GM19240 (cell line): Measurements from ENCODE around the gene NOSIP.
A peak's percentile ranks its signal among the peaks of the same experiment; 100 is the strongest.

Experiments
- DNase-seq: peaks from one replicate; pipeline ENCODE4 v3.0.0; 2011; ENCODE audit warnings: low spot score; ENCODE audit not compliant: insufficient read length

The NOSIP gene

DNA sequence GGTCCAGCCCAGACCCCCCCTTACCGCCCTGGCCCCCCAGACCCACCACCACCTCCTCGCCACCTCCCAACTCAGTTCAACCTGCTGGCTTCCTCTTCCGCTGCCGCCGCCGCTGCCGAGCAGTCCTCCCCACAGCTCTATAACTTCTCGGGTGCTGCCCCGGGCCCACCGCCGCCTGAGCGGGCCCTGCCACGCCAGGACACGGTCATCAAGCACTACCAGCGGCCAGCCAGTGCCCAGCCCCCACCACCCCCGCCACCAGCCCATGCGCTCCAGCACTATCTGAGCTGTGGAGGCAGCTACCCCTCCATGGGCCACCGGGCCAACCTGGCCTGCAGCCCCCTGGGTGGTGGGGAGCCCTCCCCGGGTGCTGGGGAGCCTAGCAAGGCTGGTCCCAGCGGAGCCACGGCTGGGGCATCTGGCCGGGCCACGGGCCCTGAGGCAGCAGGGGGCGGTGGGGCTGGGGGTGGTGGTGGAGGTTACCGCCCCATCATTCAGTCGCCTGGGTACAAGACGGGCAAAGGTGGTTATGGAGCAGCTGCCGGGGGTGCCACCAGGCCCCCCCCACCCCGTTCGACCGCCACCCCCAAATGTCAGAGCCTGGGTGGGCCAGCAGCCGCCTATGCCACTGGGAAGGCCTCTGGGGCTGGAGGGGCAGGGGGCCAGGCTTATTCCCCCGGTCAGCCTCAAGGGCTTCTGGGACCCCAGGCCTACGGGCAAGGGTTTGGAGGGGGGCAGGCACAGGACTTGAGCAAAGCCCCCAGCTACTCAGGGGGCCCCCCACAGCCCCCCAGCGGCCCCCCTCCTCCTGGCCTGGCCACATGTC, 14.8 kb upstream of the NOSIP start:
- DNase-seq: no peak

DNA sequence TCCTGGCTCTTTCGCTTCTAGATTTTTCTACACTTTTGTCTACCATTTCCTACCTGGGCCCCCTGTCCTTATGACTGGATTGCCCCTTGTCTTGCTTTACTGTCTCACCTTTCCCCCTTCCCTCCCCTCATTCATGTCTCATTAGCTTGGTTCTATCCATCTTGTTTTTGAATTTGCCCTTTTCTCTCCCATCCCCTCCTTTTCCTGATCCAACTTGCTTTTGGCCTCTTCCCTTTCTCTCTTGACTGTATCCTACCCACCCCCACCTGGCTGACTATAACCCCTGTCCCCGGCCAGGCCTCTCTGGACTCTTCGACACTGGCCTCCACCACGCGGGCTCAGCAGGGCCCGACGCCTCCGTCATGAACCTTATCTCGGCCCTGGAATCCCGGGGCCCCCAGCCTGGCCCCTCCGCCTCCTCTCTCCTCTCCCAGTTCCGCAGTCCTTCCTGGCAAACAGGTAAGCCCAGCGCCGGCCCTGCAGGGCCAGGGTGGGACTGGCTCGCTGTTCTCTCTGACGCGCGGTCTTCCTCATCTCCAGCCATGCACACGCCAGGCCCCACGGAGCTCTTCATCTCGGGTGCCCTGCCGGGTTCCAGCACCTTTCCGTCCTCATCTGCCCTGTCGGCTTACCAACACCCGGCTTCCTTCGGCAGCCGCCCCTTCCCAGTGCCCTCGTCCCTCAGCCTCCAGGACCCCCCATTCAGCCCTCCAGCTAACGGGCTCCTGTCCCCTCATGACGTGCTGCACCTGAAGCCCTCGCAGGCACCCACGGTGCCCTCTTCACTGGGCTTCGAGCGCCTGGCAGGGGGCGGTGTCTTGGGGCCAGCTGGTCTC, 14.0 kb upstream of the NOSIP start:
- no peak for DNase-seq

GRCh38 chr19:49593233-49594113, 13.1 kb upstream of the NOSIP start:
- DNase-seq: peak; percentile 100

DNA sequence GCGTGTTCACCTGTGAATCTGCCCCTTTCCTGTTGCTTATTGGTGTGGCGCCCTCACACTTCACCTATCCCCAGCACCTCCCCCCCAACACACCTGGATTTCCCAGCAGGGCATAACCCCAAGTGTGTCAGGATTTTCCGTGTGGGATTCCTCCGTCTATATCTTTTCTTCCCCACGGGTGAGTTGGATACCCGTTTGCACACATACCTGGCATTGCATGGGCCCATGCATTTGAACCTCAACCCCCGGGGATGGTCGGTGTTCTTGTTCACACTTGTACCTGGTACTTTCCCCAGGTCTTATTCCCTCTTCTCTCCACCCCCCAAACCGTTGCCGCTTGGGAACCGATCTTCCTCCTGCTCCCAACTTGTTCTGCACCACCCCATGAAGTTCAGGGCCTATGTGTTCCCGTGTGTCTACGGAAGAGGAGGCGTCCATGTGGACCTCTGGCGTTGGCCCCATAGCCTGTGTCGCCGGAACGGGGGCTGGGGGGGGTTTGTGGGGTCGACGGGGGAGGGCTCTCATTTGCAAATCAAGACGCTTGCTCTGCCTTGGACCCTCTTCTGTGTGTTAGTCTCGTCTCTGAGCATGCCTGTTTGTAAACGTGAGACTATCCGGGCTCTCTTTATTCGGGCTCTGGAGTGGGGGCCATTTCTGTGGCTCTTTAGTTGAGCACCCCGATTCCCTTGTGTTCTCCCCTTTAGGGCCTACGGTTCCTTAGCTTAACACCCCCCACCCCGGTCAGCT, 12.3 kb upstream of the NOSIP start:
- DNase-seq: no peak

GRCh38 chr19:49591731-49592485, 11.6 kb upstream of the NOSIP start:
- DNase-seq: no peak

DNA sequence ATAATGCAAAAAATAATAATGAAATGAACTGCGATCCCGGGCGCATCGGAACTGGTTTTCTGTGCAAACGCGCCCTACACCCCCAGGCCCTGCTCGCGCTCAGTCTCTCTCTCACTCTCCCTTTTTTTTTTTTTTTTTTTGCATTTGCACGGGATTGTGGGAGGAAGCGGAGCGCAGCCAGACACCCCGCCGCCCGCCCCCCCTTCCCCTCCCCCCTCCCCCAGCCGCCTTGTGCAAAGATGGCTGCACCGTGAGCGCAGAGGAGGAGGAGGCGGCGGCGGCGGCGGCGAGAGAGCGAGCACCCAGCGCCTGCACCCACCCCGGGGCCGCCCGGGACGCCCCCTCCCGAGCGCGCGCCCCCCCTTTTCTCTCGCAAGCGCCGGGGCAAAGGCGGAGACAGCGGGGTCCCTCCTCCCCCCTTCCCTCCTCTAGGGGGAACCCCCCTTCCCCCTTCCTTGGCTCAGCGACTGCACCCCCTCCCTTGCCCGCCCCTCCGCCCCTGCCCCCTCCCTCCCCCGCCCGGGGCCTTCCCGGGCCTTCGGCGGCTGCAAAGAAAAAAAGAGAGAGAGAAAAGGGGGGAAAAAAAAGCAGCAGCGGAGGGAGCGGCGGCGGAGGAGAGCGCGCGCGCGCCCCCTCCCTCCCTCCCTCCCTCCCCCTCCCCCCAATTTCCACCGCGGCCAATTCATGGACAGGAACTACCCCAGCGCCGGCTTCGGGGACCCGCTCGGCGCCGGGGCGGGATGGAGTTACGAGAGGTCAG, 10.8 kb upstream of the NOSIP start, which contains the start of gene PRR12:
Gene PRR12 (plus strand): TSS at position 212 of the 760 bp plus-strand sequence. CDS start 473 bp downstream, at position 685.
- DNase-seq: no peak

DNA sequence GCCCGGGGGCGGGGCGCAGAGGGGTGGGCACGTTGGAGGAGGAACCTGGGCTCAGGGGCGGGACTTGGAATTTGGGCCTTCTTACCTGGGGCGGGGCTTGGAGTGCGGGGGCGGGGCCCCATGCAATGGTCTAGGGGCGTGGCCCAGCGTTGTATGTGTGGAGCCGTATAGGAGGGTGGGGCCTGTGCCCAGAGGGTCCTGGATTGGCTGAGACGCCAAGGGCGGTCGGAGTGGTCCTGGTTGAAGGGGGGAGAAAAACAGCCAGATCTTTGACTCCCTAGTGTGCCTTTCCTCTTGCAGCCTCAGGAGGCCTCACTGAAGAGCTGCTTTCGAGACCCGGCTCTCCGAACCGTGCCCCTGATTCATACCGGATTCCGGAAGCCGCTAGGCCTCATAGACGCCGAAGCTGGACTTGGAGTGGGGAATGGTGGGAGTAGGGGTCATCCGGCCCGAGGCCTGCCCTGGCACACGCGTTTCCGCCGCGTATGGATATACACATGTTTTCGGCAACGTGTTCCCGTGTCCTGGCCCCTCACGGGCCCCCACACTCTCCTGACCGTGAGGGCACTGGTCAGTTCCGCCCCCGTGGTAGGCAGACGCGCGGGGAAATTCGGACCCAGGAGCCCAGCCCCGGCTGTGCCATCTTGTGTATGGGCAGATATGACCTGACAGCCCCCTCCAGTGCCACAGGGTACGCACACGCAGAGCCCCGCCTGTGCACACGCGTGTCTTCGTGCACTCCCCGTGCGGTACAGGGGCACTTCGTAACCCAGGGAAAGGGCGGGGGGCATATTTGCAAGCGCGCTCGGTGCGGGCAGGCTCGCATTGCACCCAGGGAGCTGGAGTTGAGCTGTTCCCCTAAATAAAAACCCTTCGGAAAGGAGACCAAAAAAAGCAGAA, 10.0 kb upstream of the NOSIP start:
- DNase-seq: peak; percentile 71

DNA sequence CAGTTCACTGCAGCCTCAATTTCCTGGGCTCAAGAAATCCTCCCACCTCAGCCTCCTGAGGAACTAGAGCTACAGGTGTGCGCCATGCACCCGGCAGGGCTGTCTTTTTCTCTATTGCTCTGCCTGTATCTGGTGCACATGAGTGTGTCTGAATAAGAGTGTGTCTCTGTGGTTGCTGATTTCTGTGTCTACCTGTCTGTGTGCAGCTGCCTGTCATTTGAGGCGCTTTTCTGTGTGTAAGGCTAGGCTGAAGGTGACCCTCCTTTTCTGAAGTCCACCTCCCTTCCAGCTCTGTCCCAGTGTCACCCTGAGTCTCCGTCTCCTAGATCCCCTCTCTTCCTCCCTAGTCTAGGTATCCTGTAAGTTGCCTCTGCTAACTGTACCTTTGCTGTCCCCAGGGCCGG, 9.1 kb upstream of the NOSIP start:
- no peak for DNase-seq

DNA sequence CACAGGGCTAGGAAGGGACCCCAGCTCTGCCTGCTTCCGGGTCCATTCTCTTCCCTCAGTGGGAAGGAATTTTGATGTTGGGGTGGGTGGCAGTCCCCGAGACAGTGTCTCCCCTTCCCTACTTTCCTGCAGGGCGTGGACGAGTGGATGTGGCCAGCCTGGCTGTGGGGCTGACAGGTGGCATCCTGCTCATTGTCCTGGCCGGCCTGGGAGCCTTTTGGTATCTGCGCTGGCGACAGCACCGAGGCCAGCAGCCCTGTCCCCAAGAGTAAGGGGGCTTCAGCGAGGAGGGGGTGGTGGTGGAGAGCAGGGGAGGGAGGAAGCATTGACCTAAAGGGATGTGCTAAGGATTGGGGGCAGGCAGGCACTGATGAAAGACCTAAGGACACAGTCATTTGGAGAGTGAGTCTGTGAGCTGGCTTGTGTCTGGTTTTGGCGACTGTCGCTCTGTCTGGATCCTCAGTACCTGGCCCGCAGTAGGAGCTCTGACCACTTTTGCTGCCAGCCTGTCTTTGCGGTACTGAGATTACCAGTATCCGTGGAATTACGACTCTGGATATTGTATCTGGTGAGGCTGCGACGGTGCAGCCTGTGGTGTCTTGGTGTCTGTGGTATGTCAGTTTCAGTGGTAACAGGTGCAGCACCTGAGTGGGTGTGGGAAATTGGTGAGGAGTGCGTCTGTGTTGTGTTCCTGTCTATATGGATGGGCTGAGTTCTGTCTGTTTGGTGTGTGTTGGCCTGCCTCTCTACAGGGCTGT, 8.2 kb upstream of the NOSIP start:
- DNase-seq: no peak

- no peak for DNase-seq
These were observed 6.9 kb upstream of the NOSIP start for GRCh38 chr19:49587227-49587626.

GRCh38 chr19:49585023-49585422, 4.7 kb upstream of the NOSIP start:
- no peak for DNase-seq

DNA sequence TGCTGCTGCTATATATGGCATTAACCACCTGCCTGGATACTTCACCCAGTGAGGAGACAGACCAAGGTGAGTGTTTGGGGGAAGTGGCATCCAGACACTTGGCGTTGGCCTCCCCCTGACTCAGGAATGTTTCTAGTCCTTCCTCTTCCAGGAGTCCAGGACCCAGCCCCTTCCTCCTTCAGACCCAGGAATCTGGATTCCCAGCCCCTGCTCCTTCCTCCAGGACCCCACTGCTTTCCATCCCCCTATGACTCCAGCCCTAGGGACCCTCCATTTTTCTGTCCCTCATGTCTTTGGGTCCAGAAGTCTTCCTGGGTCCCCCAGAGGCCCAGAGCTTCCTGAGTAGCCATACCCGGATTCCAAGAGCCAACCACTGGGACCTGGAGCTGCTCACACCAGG, 2.9 kb upstream of the NOSIP start:
- DNase-seq: no peak

- DNase-seq: no peak
These were observed 702 bp upstream of the NOSIP start, which contains the start of gene PRRG2 for GRCh38 chr19:49581007-49581508. Gene PRRG2 (plus strand): TSS chr19:49581316. CDS start chr19:49583220, 1,904 bp downstream.

GRCh38 chr19:49579947-49580263, 451 bp downstream of the NOSIP start:
- no peak for DNase-seq

- no peak for DNase-seq
These were observed 1.2 kb downstream of the NOSIP start for GRCh38 chr19:49579193-49579592.

DNA sequence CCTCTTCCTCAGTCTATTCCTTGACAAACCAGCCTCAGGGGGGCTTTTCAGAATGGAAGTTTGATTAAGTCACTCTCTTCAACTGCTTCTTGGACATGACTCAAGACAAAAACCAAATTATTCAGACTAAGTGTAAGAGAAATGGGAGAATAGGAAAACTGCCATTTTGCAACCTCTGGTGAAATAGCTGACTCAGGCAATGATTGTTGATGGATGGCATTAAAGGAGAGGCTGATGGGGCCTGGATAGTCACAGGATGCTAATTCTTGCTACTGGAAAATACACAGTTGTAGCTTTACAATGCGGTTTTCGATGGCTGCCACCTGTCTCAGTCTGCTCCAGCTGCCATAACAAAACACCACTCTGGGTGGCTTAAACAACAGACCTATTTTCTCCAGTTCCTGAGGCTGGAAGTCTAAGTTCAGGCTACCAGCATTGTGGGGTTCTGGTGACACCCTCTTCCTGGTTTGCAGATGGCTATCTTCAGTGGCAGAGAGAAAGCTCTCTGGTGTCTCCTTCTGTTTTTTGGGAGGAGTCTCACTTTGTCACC, 6.1 kb downstream of the NOSIP start:
- no peak for DNase-seq

GRCh38 chr19:49573425-49573824, 6.9 kb downstream of the NOSIP start:
- DNase-seq: no peak
